GM19395 (cell line): Measurements from ENCODE around the gene LHX3.

Experiments used
- ATAC-seq: cut with Tn5 transposase; IDR thresholded peaks from one replicate; pipeline ENCODE4 v1.9.1; 2021; ENCODE audit warnings: mild to moderate bottlenecking, moderate library complexity; ENCODE audit not compliant: unreplicated experiment

LHX3 gene

GRCh38 chr9:136228107-136228875 lies 23.4 kb upstream of the LHX3 start:
- ATAC-seq, result no peak

- ATAC-seq, result no peak
These were observed 21.9 kb upstream of the LHX3 start for GRCh38 chr9:136226680-136227407.

GRCh38 chr9:136225748-136226679 lies 21.1 kb upstream of the LHX3 start:
- ATAC-seq, result peak; percentile 60

GRCh38 chr9:136225366-136225747 lies 20.4 kb upstream of the LHX3 start:
- ATAC-seq, result peak; percentile 44

GRCh38 chr9:136223871-136224640 lies 19.1 kb upstream of the LHX3 start:
- no peak for ATAC-seq

- no peak for ATAC-seq
These were observed 18.0 kb upstream of the LHX3 start for GRCh38 chr9:136222906-136223285.

- no peak for ATAC-seq
These were observed 17.4 kb upstream of the LHX3 start for GRCh38 chr9:136222166-136222905.

GRCh38 chr9:136220017-136220729 lies 15.2 kb upstream of the LHX3 start:
- no peak for ATAC-seq

- no peak for ATAC-seq
These were observed 14.3 kb upstream of the LHX3 start for GRCh38 chr9:136219276-136219675.

GRCh38 chr9:136218673-136219072 lies 13.7 kb upstream of the LHX3 start:
- ATAC-seq, result no peak

GRCh38 chr9:136218271-136218670 lies 13.3 kb upstream of the LHX3 start:
- ATAC-seq, result no peak

GRCh38 chr9:136216541-136217244 lies 11.8 kb upstream of the LHX3 start:
- no peak for ATAC-seq

GRCh38 chr9:136213733-136214132 lies 8.8 kb upstream of the LHX3 start:
- no peak for ATAC-seq

- no peak for ATAC-seq
These were observed 7.5 kb upstream of the LHX3 start for GRCh38 chr9:136212345-136212950.

GRCh38 chr9:136211441-136212344 lies 6.8 kb upstream of the LHX3 start:
- ATAC-seq, result no peak

- ATAC-seq, result no peak
These were observed 6.1 kb upstream of the LHX3 start for GRCh38 chr9:136211006-136211405.

- ATAC-seq, result no peak
These were observed 5.3 kb upstream of the LHX3 start for GRCh38 chr9:136210276-136210675.
